GM06990 (cell line): ENCODE measurements around the gene CTNNA3.

ENCODE experiments used
- DNase-seq: peaks from one replicate; pipeline ENCODE4 v3.0.0-alpha.2; 2011; ENCODE audit not compliant: insufficient read length; ENCODE audit errors: extremely low read depth
- H3K27me3 ChIP-seq: replicated peaks from 2 replicates; pipeline ENCODE4 v1.6.0; 2011; ENCODE audit warnings: low read length; ENCODE audit not compliant: control insufficient read depth, insufficient read depth
- H3K36me3 ChIP-seq: 2 replicates; pipeline ENCODE4 v1.5.1; 2011; ENCODE audit warnings: low read length; ENCODE audit not compliant: control insufficient read depth, insufficient read depth
- H3K4me3 ChIP-seq: replicated peaks from 2 replicates; pipeline ENCODE4 v1.5.1; 2011; ENCODE audit warnings: low read depth, mild to moderate bottlenecking, control low read depth, low read length
- CTCF ChIP-seq: IDR thresholded peaks from 2 replicates; pipeline ENCODE4 v1.5.1; 2011; ENCODE audit warnings: low read length, control low read depth, mild to moderate bottlenecking, inconsistent platforms; ENCODE audit not compliant: insufficient read depth, poor library complexity, severe bottlenecking

Gene CTNNA3

DNA sequence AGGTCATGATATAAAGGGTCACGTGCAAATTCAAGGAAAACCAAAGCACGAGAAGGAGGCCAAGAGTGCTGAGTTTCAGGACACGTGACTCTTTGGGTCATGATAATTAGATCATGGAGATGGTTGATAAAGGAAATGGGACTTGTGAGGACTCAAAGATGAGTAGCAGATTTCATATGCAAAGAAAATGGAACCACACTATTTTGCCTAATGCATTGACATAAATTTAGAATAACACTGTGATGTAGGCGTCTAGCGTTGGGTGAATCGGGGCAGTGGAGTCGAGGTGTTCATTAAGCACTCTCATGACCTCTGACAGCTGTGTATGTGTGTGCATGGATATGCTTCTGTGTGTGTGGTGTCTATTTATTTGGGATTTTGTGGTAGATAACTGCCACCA, 1795.7 kb downstream of the CTNNA3 start:
- no peak for DNase-seq
- H3K36me3 ChIP-seq, result no peaks in the 10 kb centered on the region
- TF ChIP-seq CTCF, result no peak
- H3K27me3 ChIP-seq, result no peaks in the 10 kb centered on the region
- H3K4me3 ChIP-seq, result no peak overlapping the region

DNA sequence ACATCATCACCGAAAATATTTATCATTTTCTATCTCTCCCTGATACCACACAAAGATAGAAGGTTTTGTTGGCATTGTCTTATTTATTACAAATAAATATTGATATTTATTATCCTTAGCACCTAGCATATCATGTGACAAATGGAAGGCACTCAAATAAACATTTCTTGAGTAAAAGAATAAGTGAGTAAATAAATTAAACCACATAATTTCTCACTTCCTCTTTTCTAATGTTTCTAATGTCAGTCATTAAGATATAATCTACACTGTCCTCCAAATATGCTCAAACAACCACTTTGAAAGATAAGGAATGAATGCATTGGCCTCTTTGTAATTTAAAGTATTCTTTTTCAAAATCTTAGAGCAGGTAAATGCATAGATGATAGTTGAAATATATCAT, 1797.9 kb downstream of the CTNNA3 start:
- DNase-seq, result no peak
- TF ChIP-seq CTCF, result no peak
- Histone ChIP-seq H3K27me3 (no peaks in the 10 kb centered on the region), H3K4me3 (no peak overlapping the region), H3K36me3 (no peaks in the 10 kb centered on the region)

- no peak for DNase-seq
- no peak for TF ChIP-seq CTCF
- H3K27me3 ChIP-seq, result no peaks in the 10 kb centered on the region
- H3K36me3 ChIP-seq, result no peaks in the 10 kb centered on the region
- no peak overlapping the region for H3K4me3 ChIP-seq
Measured at GRCh38 chr10:65894961-65895360, 1801.0 kb downstream of the CTNNA3 start.

- Histone ChIP-seq H3K27me3 (no peaks in the 10 kb centered on the region), H3K36me3 (no peaks in the 10 kb centered on the region), H3K4me3 (no peak overlapping the region)
- TF ChIP-seq CTCF, result no peak
- DNase-seq, result no peak
Measured at GRCh38 chr10:65894379-65894778, 1801.6 kb downstream of the CTNNA3 start.

- Histone ChIP-seq H3K4me3 (no peak overlapping the region), H3K36me3 (no peaks in the 10 kb centered on the region), H3K27me3 (no peaks in the 10 kb centered on the region)
- no peak for DNase-seq
- TF ChIP-seq CTCF, result no peak
Measured at GRCh38 chr10:65893676-65894075, 1802.3 kb downstream of the CTNNA3 start.

DNA sequence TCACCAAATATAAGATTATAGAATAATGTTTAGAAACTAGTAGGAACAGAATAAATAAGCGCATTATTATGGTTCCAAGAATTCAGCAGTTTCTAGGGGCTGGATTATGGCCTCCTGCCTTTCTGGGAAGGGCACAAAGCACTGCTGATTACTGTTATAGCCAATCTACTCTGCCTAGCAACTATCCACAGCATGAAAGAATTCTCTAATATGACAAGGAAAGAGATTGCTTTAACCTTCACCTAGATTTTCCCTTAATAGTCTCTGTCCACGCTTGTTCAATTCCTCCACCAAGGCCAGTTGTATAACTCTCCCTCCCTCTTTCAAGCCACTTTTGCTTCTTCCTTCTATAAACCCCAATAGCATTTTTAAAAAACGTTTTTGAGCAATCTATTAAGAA, 1803.7 kb downstream of the CTNNA3 start:
- DNase-seq, result no peak
- Histone ChIP-seq H3K27me3 (no peaks in the 10 kb centered on the region), H3K36me3 (no peaks in the 10 kb centered on the region), H3K4me3 (no peak overlapping the region)
- no peak for TF ChIP-seq CTCF
